Cardiac muscle cell (in vitro differentiated cells and primary cell): ENCODE results near the gene ZNF783. TPM values are rescaled to one million over a fixed set of nuclear protein-coding genes. Genes with fewer than 3 reads are reported as not detected.

Experiments used
- DNase-seq, 2 donors: peaks; one replicate each; pipeline versions ENCODE4 v3.0.0 to v3.0.0-alpha.2; 2010 to 2017; ENCODE audit warnings: low read depth in 1 of 2, low spot score in 1 of 2
- H3K27ac ChIP-seq: fragments of 200-600 bp; sonication (generic); 2 replicates; pipeline ENCODE4 v1.5.1; 2016
- H3K27me3 ChIP-seq: fragments of 200-600 bp; sonication (generic); 2 replicates; pipeline ENCODE4 v1.6.0; 2016; ENCODE audit warnings: control low read depth
- H3K36me3 ChIP-seq: fragments of 200-600 bp; sonication (generic); 2 replicates; pipeline ENCODE4 v1.5.1; 2016; ENCODE audit warnings: control low read depth
- H3K4me1 ChIP-seq: fragments of 200-600 bp; sonication (generic); 2 replicates; pipeline ENCODE4 v1.8.1; 2017; ENCODE audit warnings: low read depth, mild to moderate bottlenecking, mixed run types
- H3K4me3 ChIP-seq: fragments of 200-600 bp; sonication (generic); 2 replicates; pipeline ENCODE4 v1.5.1; 2016; ENCODE audit warnings: mild to moderate bottlenecking
- H3K9me3 ChIP-seq: fragments of 200-600 bp; sonication (generic); 2 replicates; pipeline ENCODE4 v1.5.1; 2017; ENCODE audit warnings: low read depth, mild to moderate bottlenecking, control low read depth
- CTCF ChIP-seq: IDR thresholded peaks from 2 replicates; pipeline ENCODE4 v1.5.1; 2012; ENCODE audit warnings: low read depth, mild to moderate bottlenecking, low read length
- polyA plus RNA-seq: library from polyadenylated mRNA; unstranded; fragments of >200 nt; fragmentation: Nextera tagmentation; extraction: Ambion mirVana; gene quantifications from 2 replicates; pipeline ENCODE4 v1.2.1, GENCODE V29; 2016
- total RNA-seq: library from RNA; depleted of rRNA; stranded (reverse); fragments of >200 nt; gene quantifications from 2 replicates; pipeline ENCODE4 v1.2.3, GENCODE V29; 2016

The ZNF783 gene
- total and polyA plus RNA-seq, 2 experiments from 2014 or later, result 12.8 to 26.4 TPM

- no peaks in the 10 kb centered on the region for H3K36me3 ChIP-seq
- peaks cover 3% of the 10 kb centered on the region for H3K4me1 ChIP-seq
- TF ChIP-seq CTCF, result no peak
- H3K4me3 ChIP-seq, result no peak overlapping the region
- no peaks in the 10 kb centered on the region for H3K27me3 ChIP-seq
- H3K9me3 ChIP-seq, result no peaks in the 10 kb centered on the region
- no peak overlapping the region for H3K27ac ChIP-seq
- DNase-seq, result no peak
Measured at GRCh38 chr7:149284343-149284742, 22.3 kb downstream of the ZNF783 start.

- no peaks in the 10 kb centered on the region for H3K9me3 ChIP-seq
- no peak overlapping the region for H3K27ac ChIP-seq
- peak; percentile 90 to 96 for DNase-seq
- no peaks in the 10 kb centered on the region for H3K27me3 ChIP-seq
- no peaks in the 10 kb centered on the region for H3K36me3 ChIP-seq
- H3K4me1 ChIP-seq, result peaks cover 3% of the 10 kb centered on the region
- no peak for TF ChIP-seq CTCF
- peak overlapping the region; percentile 50 for H3K4me3 ChIP-seq
Measured at GRCh38 chr7:149284850-149285585, 23.0 kb downstream of the ZNF783 start.

- no peaks in the 10 kb centered on the region for H3K36me3 ChIP-seq
- H3K27me3 ChIP-seq, result no peaks in the 10 kb centered on the region
- no peak overlapping the region for H3K27ac ChIP-seq
- peaks cover 3% of the 10 kb centered on the region for H3K4me1 ChIP-seq
- DNase-seq, result peak; percentile 30 to 35
- no peaks in the 10 kb centered on the region for H3K9me3 ChIP-seq
- TF ChIP-seq CTCF, result no peak
- peak overlapping the region; percentile 50 for H3K4me3 ChIP-seq
Measured at GRCh38 chr7:149285603-149286002, 23.6 kb downstream of the ZNF783 start.

GRCh38 chr7:149286811-149287400 lies 24.9 kb downstream of the ZNF783 start:
- H3K4me1 ChIP-seq, result peaks cover 3% of the 10 kb centered on the region
- H3K4me3 ChIP-seq, result no peak overlapping the region
- H3K9me3 ChIP-seq, result no peaks in the 10 kb centered on the region
- DNase-seq, result no peak
- no peak overlapping the region for H3K27ac ChIP-seq
- H3K27me3 ChIP-seq, result no peaks in the 10 kb centered on the region
- no peak for TF ChIP-seq CTCF
- no peaks in the 10 kb centered on the region for H3K36me3 ChIP-seq

- DNase-seq, result no peak
- H3K36me3 ChIP-seq, result no peaks in the 10 kb centered on the region
- H3K4me3 ChIP-seq, result no peak overlapping the region
- no peak overlapping the region for H3K27ac ChIP-seq
- no peaks in the 10 kb centered on the region for H3K27me3 ChIP-seq
- H3K9me3 ChIP-seq, result no peaks in the 10 kb centered on the region
- TF ChIP-seq CTCF, result no peak
- peaks cover 3% of the 10 kb centered on the region for H3K4me1 ChIP-seq
Measured at GRCh38 chr7:149287622-149288021, 25.6 kb downstream of the ZNF783 start.
